Measurements from ENCODE around the gene FUS.
"Not testable (repeated sequence)": the region's sequence is repeated elsewhere in the genome, so short reads cannot be mapped to it uniquely, and the experiment has no call there.

Gene FUS

GRCh38 chr16:31144418-31144817 lies 35.5 kb upstream of the FUS start:
- not testable (repeated sequence) for FAIRE-seq

GRCh38 chr16:31145398-31145990 lies 34.4 kb upstream of the FUS start:
- FAIRE-seq: no peak

GRCh38 chr16:31147574-31147973 lies 32.4 kb upstream of the FUS start:
- no peak for FAIRE-seq

- no peak for FAIRE-seq
Observed at GRCh38 chr16:31148281-31148728, 31.6 kb upstream of the FUS start.

- no peak for FAIRE-seq
Observed at GRCh38 chr16:31148896-31149295, 31.0 kb upstream of the FUS start.

GRCh38 chr16:31149332-31149731 lies 30.6 kb upstream of the FUS start:
- FAIRE-seq: no peak

GRCh38 chr16:31149894-31150890 lies 29.7 kb upstream of the FUS start, which contains the start of gene PRSS36:
PRSS36 (minus strand) TSS chr16:31150066; CDS start chr16:31150035, 31 bp downstream.
- no peak for FAIRE-seq

- not testable (repeated sequence) for FAIRE-seq
Observed at GRCh38 chr16:31150976-31151375, 29.0 kb upstream of the FUS start.

- no peak for FAIRE-seq
Observed at GRCh38 chr16:31157136-31157535, 22.8 kb upstream of the FUS start.

GRCh38 chr16:31167315-31167714 lies 12.6 kb upstream of the FUS start:
- no peak for FAIRE-seq

- FAIRE-seq: no peak
Observed at GRCh38 chr16:31168848-31169247, 11.1 kb upstream of the FUS start.

GRCh38 chr16:31170048-31170447 lies 9.9 kb upstream of the FUS start:
- not testable (repeated sequence) for FAIRE-seq

- no peak for FAIRE-seq
Observed at GRCh38 chr16:31177136-31177535, 2.8 kb upstream of the FUS start.

GRCh38 chr16:31179219-31179746 lies 656 bp upstream of the FUS start:
- FAIRE-seq: no peak

GRCh38 chr16:31181102-31181830 lies 1.3 kb downstream of the FUS start:
- FAIRE-seq: no peak

GRCh38 chr16:31182391-31182790 lies 2.5 kb downstream of the FUS start:
- FAIRE-seq: no peak

GRCh38 chr16:31183432-31184428 lies 3.8 kb downstream of the FUS start:
- FAIRE-seq: no peak

- FAIRE-seq: no peak
Observed at GRCh38 chr16:31184888-31185287, 4.9 kb downstream of the FUS start.

GRCh38 chr16:31185339-31185738 lies 5.4 kb downstream of the FUS start:
- no peak for FAIRE-seq

GRCh38 chr16:31186176-31186575 lies 6.2 kb downstream of the FUS start:
- no peak for FAIRE-seq

All from endometrium (tissue), 2 donors.